GM12875 (cell line): ENCODE results near the gene SULT1A1.
"Not testable (repeated sequence)": the region's sequence is repeated elsewhere in the genome, so short reads cannot be mapped to it uniquely, and the experiment has no call there.

Experiments used
- H3K4me3 ChIP-seq: one replicate; pipeline ENCODE4 v1.5.1; 2011; ENCODE audit warnings: low read depth, low read length, control low read depth
- TF ChIP-seq, protein P1 (sequence below): IDR thresholded peaks from 2 replicates; pipeline ENCODE4 v1.5.1; 2011; ENCODE audit warnings: low read depth, mild to moderate bottlenecking, control low read depth, inconsistent platforms, low read length, moderate library complexity, borderline replicate concordance; ENCODE audit not compliant: insufficient read depth

SULT1A1 gene

DNA sequence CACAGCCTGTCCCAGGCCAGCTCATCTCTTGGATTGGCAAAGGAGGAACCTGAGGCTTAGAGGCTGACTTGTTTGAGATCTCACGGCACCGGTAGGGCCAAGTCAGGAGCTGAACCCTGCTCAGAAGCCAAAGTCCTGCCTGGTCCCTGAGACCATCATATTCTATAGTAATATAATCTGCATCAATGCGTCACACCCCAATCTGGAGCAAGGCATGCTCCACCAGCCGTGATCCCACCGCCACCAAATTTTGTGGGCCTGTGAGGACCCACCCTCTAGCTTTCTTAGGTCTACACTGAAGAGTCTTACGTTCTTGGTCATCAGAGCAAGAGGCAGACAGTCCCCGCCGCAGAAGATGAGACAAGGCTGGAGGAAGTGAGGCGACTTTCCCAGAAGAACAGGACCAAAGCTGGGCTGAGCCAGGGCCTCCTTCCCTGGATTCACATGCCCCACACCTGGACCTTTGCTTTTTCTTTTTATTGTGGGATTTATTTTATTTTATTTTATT, 2.7 kb downstream of the SULT1A1 start:
- TF ChIP-seq, protein P1, sequence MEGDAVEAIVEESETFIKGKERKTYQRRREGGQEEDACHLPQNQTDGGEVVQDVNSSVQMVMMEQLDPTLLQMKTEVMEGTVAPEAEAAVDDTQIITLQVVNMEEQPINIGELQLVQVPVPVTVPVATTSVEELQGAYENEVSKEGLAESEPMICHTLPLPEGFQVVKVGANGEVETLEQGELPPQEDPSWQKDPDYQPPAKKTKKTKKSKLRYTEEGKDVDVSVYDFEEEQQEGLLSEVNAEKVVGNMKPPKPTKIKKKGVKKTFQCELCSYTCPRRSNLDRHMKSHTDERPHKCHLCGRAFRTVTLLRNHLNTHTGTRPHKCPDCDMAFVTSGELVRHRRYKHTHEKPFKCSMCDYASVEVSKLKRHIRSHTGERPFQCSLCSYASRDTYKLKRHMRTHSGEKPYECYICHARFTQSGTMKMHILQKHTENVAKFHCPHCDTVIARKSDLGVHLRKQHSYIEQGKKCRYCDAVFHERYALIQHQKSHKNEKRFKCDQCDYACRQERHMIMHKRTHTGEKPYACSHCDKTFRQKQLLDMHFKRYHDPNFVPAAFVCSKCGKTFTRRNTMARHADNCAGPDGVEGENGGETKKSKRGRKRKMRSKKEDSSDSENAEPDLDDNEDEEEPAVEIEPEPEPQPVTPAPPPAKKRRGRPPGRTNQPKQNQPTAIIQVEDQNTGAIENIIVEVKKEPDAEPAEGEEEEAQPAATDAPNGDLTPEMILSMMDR = no peak
- H3K4me3 ChIP-seq = no peak overlapping the region

DNA sequence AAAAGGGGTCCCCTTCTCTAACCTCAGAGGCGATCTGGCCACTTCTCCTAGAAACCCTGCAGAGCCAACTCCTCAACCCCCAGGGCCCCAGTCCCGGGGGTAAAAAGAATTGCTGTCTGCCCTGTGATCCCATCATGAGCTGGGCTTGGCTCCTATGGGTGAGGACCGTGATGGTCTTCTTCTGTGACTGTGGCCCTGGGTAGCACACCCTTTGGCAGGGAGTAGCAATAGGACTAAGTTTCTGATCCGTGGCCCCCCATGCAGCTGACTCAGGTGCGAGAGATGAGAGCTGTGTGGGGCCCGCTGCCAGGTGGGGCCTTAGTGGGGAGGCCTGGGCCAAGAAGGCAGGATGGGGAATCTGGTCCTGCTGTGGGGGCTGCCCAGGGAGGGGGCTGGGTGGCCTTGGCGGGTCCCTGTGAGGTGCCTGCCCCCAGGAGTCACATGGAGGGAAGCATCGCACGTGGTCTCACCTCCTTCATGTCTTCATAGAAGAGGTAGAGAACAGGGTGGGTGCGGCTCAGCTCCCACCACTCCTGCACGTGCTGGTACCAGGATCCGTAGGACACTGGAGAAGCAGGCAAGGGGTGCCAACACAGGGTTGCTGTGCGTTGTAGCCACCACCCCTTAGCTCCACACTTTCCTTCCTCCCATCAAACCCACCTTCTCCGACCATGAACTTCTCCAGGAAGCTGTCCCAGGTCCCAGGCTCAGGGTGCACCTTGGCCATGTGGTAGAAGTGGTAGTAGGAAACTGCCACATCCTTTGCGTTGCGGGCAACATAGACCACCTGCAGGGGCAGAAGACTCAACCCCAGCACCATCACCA, 3.3 kb downstream of the SULT1A1 start:
- TF ChIP-seq, protein P1 = no peak
- no peak overlapping the region for H3K4me3 ChIP-seq

DNA sequence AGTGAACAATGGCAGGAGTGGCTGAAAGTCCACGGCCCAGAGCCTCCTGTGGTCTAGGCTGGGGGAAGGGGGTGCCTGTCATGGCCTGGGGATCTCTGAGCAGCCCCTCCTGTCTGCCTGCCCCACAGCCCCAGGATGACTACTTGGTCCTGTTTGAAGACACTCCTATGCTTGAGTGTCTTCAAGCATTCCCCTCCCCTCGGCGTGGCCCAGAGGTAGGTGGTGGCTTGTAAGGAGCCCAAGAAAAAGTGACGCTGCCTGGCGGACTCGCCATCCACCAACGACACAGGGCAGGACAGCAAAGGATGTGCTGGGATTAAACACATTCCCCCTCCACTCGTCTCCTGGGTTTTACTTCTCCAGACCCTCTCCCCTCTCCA, 5.7 kb downstream of the SULT1A1 start:
- no peak overlapping the region for H3K4me3 ChIP-seq
- TF ChIP-seq, protein P1 = no peak

DNA sequence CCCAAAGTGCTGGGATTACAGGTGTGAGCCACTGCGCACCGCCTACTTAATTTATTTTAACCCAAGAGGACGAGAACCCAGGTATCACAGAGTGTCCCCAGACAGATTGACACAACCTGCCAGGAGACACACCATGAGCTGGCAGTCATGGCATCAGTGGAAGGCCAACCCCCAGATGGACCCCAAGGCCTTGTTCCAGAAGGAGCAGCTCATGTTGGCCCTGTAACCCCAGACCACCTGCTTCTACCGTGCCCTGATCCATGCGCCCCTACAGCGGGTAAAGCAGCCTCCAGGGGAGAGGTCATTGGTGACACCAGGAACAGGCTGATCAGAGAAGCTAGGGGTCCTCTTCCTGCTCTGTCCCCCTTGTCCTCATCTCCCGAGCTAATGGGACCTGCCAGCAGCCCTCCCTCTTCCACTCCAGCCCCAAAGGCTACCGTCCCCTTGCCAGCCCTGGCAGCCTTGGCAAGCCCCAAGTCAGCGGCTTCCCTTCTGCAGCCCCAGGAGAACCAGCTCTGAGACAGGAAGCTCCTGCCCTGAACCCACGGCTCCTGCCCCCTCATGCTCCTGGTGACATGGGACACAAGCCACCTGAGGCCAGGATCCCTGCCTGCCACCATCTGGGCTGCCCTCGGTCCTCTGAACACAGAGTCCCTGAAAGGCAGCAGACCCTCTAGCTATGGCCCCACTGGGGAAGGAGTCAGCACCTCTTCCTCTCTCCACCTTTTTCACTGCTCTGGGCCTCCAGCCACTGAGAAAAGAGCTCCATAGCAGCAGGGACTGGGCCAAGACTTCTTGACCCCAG, 6.3 kb downstream of the SULT1A1 start:
- H3K4me3 ChIP-seq = no peak overlapping the region
- TF ChIP-seq, protein P1 = no peak

DNA sequence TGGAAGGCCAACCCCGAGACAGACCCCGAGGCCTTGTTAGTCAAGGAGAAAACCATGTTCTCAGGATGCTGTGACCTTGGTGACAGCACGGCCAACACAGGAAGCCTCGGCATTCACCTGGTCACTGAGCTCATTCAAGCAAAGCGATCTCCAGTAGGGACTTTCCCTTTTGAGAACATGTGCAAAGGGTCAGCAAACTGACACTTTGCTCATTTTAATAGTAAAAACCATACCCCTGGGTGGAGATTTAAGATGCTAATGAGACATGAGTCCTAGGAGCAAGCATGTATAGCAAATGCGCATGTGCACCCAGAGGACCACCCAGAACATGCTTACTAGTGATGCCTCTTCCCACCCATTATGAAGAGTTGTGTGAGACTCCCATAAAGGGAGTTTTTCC, 7.3 kb downstream of the SULT1A1 start:
- TF ChIP-seq, protein P1 = no peak
- H3K4me3 ChIP-seq = no peak overlapping the region

DNA sequence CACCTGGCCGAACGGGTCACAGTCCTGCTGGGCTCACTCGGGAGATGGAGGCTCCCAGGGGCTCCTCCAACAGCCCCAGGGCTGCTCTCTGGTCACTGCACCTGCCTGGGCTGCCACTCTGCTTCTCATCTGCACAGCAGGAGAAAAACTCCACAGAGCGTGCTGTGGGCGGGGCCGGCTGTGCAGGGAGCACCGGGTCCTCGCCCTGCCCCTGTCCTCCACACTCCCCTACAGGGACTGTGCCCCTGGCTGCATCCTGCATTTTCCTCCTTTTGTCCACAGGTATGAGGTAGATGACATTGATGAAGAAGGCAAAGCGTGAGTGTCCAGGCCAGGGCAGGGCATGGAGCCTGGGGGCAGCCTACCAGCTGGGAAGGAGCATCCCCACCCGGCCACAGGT, 7.8 kb downstream of the SULT1A1 start:
- not testable (repeated sequence) for H3K4me3 ChIP-seq

DNA sequence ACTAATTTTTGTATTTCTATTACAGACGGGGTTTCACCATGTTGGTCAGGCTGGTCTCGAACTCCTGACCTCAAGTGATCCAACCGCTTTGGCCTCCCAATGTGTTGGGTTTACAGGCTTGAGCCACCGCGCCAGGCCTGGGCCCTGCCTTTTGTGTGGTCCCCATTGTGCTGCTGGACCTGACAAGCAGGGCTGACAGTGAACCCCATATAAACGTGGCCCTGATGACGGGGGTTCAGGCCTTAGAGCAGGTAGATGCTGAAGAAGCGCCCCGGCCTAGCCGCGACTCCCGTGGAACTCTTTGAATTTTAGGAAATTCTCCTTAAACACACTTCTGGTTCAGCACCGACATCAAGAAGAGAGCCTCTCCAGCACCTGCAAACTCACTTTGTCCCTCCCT, 8.3 kb downstream of the SULT1A1 start:
- H3K4me3 ChIP-seq = not testable (repeated sequence)

DNA sequence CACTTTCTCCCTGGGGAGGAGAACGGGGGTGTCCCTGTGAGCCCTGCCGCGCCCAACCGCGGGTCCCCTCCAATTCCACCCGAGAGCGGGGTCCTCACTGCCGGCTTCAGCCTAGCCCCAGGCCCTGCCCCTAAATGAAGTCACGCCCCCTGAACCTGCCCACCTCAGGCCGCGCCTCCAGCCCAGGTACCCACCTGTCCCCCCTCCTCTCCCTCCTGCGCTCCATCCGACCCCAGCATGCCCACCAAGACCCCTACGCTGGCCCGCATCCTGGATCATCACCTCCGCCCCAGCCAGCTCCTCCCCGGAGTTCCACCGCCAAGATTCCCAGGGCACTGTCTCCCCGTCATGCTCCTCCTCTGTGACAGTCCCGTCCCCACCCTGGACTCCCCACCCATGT, 8.9 kb downstream of the SULT1A1 start:
- not testable (repeated sequence) for H3K4me3 ChIP-seq

DNA sequence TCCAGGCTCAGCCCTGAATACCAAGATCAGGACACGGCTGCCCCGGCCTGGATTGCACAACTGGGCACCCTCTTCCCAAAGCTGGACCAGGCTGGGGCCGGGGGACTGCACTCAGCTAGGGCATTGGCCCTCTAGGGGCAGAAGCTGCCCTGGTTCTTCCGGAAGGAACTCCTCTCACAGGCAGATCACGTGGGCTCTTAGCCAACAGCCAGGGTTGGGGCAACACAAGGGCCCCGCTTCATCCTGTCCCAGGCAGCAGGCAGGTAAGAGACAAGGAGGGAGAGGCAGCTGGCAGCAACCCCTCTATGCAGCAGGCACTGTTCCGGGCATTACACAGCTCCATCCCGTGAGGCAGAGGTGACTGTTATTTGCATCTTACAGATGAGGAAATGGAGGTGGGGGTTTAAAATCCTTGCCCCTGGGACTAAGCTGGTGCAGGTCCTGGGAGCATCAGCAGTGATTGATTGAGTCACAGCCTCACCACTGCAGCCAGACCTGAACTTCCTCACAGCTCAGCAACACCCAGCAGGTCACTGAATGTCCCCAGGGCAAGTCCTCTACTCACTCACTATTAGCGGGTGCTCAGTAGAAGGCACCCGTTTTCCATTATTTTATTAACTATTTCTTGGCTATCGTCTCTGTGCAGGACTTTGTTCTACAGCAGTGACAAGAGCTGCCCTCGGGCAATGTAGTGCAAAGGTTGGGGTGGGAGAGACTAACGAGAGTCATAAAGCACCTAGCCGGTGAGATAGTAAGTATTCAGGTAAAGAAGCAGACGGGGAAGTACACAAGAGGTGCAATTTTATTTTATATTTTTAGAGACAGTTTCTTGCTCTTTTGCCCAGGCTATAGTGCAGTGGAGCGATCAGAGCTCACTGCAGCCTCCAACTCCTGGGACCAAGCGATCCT, 10.2 kb downstream of the SULT1A1 start:
- H3K4me3 ChIP-seq = not testable (repeated sequence)
